SK-N-MC (cell line): Measurements from ENCODE around the gene PAPPA2.

Experiments
- EZH2 ChIP-seq: fragments of 200-600 bp; sonication (generic); IDR thresholded peaks from one replicate; pipeline ENCODE4 v1.6.1; 2017; ENCODE audit warnings: antibody characterized with exemption
- FOXP2 ChIP-seq: optimal IDR thresholded peaks from 2 replicates; pipeline ENCODE3; 2011; ENCODE audit warnings: mild to moderate bottlenecking, moderate library complexity; ENCODE audit not compliant: insufficient read depth; ENCODE audit errors: extremely low read length, control extremely low read depth
- POLR2AphosphoS5 ChIP-seq: IDR thresholded peaks from 2 replicates; pipeline ENCODE4 v1.6.1; 2012; ENCODE audit warnings: mild to moderate bottlenecking, low read depth, low read length, borderline replicate concordance

- TF ChIP-seq POLR2AphosphoS5 (no peak), EZH2 (no peak), FOXP2 (no peak)
Measured at GRCh38 chr1:176605176-176605575, 142.2 kb downstream of the PAPPA2 start.
